GM23338 (cell line): ENCODE data around the gene EDA. TPM values are rescaled to one million over a fixed set of nuclear protein-coding genes. Genes with fewer than 3 reads are reported as not detected.

ENCODE experiments used
- ATAC-seq: fragments of 200-7000 bp; cut with Tn5 transposase; 3 replicates; pipeline ENCODE4 v1.9.1; 2020
- DNase-seq: peaks from one replicate; pipeline ENCODE4 v3.0.0-alpha.2; 2015; ENCODE audit warnings: low spot score
- H2AFZ ChIP-seq: fragments of 200-600 bp; sonication (generic); 2 replicates; pipeline ENCODE4 v1.8.0; 2016; ENCODE audit warnings: antibody characterized with exemption, mild to moderate bottlenecking, moderate library complexity
- H3F3A ChIP-seq: fragments of 200-600 bp; sonication (generic); replicated peaks from 2 replicates; pipeline ENCODE4 v1.8.0; 2017; ENCODE audit warnings: antibody characterized with exemption, mixed run types, low read depth
- H3K27ac ChIP-seq: fragments of 200-600 bp; sonication (generic); 2 replicates; pipeline ENCODE4 v1.6.1; 2016; ENCODE audit warnings: low read depth
- H3K27me3 ChIP-seq: fragments of 200-600 bp; sonication (generic); 2 replicates; pipeline ENCODE4 v1.8.0; 2016; ENCODE audit warnings: mild to moderate bottlenecking, mixed run types, moderate library complexity; ENCODE audit not compliant: insufficient read depth
- H3K36me3 ChIP-seq: fragments of 200-600 bp; sonication (generic); 2 replicates; pipeline ENCODE4 v1.8.0; 2016; ENCODE audit warnings: mild to moderate bottlenecking; ENCODE audit not compliant: insufficient read depth
- H3K4me1 ChIP-seq: fragments of 200-600 bp; sonication (generic); 2 replicates; pipeline ENCODE4 v1.8.0; 2016; ENCODE audit warnings: mild to moderate bottlenecking, moderate library complexity; ENCODE audit not compliant: insufficient read depth
- H3K4me2 ChIP-seq: fragments of 200-600 bp; sonication (generic); 2 replicates; pipeline ENCODE4 v1.7.1; 2017; ENCODE audit warnings: mixed run types
- H3K4me3 ChIP-seq: fragments of 200-600 bp; sonication (generic); 2 replicates; pipeline ENCODE4 v1.6.1; 2016; ENCODE audit warnings: mixed run types
- H3K79me2 ChIP-seq: fragments of 200-600 bp; sonication (generic); replicated peaks from 2 replicates; pipeline ENCODE4 v1.8.0; 2017; ENCODE audit warnings: mild to moderate bottlenecking; ENCODE audit not compliant: insufficient read depth
- H3K9me2 ChIP-seq: fragments of 200-600 bp; sonication (generic); 2 replicates; pipeline ENCODE4 v1.8.0; 2017; ENCODE audit not compliant: insufficient read depth
- H4K20me1 ChIP-seq: fragments of 200-600 bp; sonication (generic); replicated peaks from 2 replicates; pipeline ENCODE4 v1.8.0; 2017; ENCODE audit warnings: mild to moderate bottlenecking; ENCODE audit not compliant: insufficient read depth
- H3K27ac Mint-ChIP-seq: 2 replicates; pipeline ENCODE4 v1.8.0; 2020; ENCODE audit warnings: inconsistent platforms, mild to moderate bottlenecking, moderate library complexity, mixed read lengths
- H3K27me3 Mint-ChIP-seq: 3 replicates; pipeline ENCODE4 v1.8.0; 2022; ENCODE audit warnings: low read depth, mild to moderate bottlenecking, moderate library complexity, mixed read lengths, inconsistent platforms; ENCODE audit not compliant: insufficient read depth, poor library complexity
- H3K36me3 Mint-ChIP-seq: 3 replicates; pipeline ENCODE4 v1.8.0; 2021; ENCODE audit warnings: low read depth, mild to moderate bottlenecking, inconsistent platforms, moderate library complexity, mixed read lengths
- H3K4me1 Mint-ChIP-seq: 3 replicates; pipeline ENCODE4 v1.8.0; 2020; ENCODE audit warnings: mild to moderate bottlenecking, inconsistent platforms, mixed read lengths
- H3K4me3 Mint-ChIP-seq: 3 replicates; pipeline ENCODE4 v1.8.0; 2021; ENCODE audit warnings: moderate library complexity, mild to moderate bottlenecking, inconsistent platforms, mixed read lengths
- H3K9me3 Mint-ChIP-seq: 3 replicates; pipeline ENCODE4 v1.8.0; 2020; ENCODE audit warnings: moderate library complexity, mild to moderate bottlenecking, inconsistent platforms, mixed read lengths
- CTCF ChIP-seq, 2 experiments: fragments of 200-600 bp in 1 of 2; sonication (generic) in 1 of 2; conservative IDR thresholded peaks; 2 replicates each; pipeline versions ENCODE4 v1.5.1 to v1.6.1; 2016 to 2017; ENCODE audit warnings: antibody characterized with exemption in 2 of 2, low read depth in 2 of 2, mild to moderate bottlenecking in 2 of 2, moderate library complexity in 1 of 2
- ETS1 ChIP-seq: IDR thresholded peaks from 2 replicates; pipeline ENCODE4 v1.6.1; 2016; ENCODE audit warnings: antibody characterized with exemption
- EZH2 ChIP-seq: fragments of 200-600 bp; sonication (generic); IDR thresholded peaks from one replicate; pipeline ENCODE4 v1.8.0; 2017; ENCODE audit warnings: antibody characterized with exemption, mild to moderate bottlenecking, low read depth; ENCODE audit not compliant: unreplicated experiment
- EZH2phosphoT487 ChIP-seq: fragments of 200-600 bp; sonication (generic); IDR thresholded peaks from one replicate; pipeline ENCODE4 v1.8.1; 2018; ENCODE audit warnings: antibody characterized with exemption; ENCODE audit not compliant: unreplicated experiment
- NANOG ChIP-seq: IDR thresholded peaks from 2 replicates; pipeline ENCODE4 v1.6.1; 2016; ENCODE audit warnings: antibody characterized with exemption, borderline replicate concordance
- POLR2AphosphoS5 ChIP-seq: IDR thresholded peaks from 2 replicates; pipeline ENCODE4 v1.6.1; 2016; ENCODE audit warnings: antibody characterized with exemption, low read depth
- STAT1 ChIP-seq: IDR thresholded peaks from one replicate; pipeline ENCODE4 v1.6.1; 2016; ENCODE audit warnings: antibody characterized with exemption; ENCODE audit not compliant: unreplicated experiment
- ZNF114 ChIP-seq: fragments of 250-450 bp; sonication (Bioruptor Pico); IDR thresholded peaks from 2 replicates; pipeline ENCODE4 v1.5.0; 2020; ENCODE audit warnings: mild to moderate bottlenecking, moderate library complexity
- ZNF462 ChIP-seq: fragments of 250-450 bp; sonication (Bioruptor Pico); IDR thresholded peaks from 2 replicates; pipeline ENCODE4 v1.5.0; 2020; ENCODE audit warnings: mild to moderate bottlenecking, moderate library complexity
- polyA plus RNA-seq: library from polyadenylated mRNA; unstranded; fragments of >200 nt; fragmentation: Nextera tagmentation; extraction: Ambion mirVana; gene quantifications from 2 replicates; pipeline ENCODE4 v1.2.1, GENCODE V29; 2016
- total RNA-seq: library from RNA; depleted of rRNA; stranded (reverse); fragments of >200 nt; shearing (Covaris generic); gene quantifications from 2 replicates; pipeline ENCODE4 v1.2.3, GENCODE V29; 2014

EDA gene
- total and polyA plus RNA-seq, 2 experiments from 2014 or later, result 6.6 to 19.6 TPM

GRCh38 chrX:69795702-69796101 lies 179.8 kb downstream of the EDA start:
- H3K4me3 Mint-ChIP-seq, result no peak overlapping the region
- TF ChIP-seq EZH2phosphoT487, result no peak
- TF ChIP-seq EZH2, result no peak
- TF ChIP-seq ETS1, result no peak
- TF ChIP-seq STAT1, result no peak
- no peak for TF ChIP-seq POLR2AphosphoS5
- TF ChIP-seq ZNF462 (CRISPR knock-in tag), result no peak
- no peak for TF ChIP-seq CTCF (conservative IDR thresholded peaks at IDR 0.05; ENCODE audit: low read depth in 2 of 2)
- no peak for TF ChIP-seq NANOG
- no peak for TF ChIP-seq ZNF114 (CRISPR knock-in tag)
- ATAC-seq, result no peak

More at GRCh38 chrX:69795702-69796101, 179.8 kb downstream of the EDA start:
- Histone ChIP-seq H3K27me3 (no peaks in the 10 kb centered on the region), H3K27ac (no peak overlapping the region), H4K20me1 (no peaks in the 10 kb centered on the region), H3F3A (no peaks in the 10 kb centered on the region), H2AFZ (no peak overlapping the region), H3K9me2 (no peaks in the 10 kb centered on the region), H3K4me3 (no peak overlapping the region), H3K79me2 (no peaks in the 10 kb centered on the region), H3K36me3 (no peaks in the 10 kb centered on the region), H3K4me2 (no peak overlapping the region), H3K4me1 (no peaks in the 10 kb centered on the region)
- Mint-ChIP-seq H3K27ac (no peak overlapping the region), H3K9me3 (no peaks in the 10 kb centered on the region), H3K27me3 (peaks cover 2% of the 10 kb centered on the region), H3K4me1 (no peaks in the 10 kb centered on the region; the same call in 2 of the 3 replicates), H3K36me3 (no peaks in the 10 kb centered on the region)
- no peak for DNase-seq
